ENCODE data around the gene HSPB1. TPM values are rescaled to one million over a fixed set of nuclear protein-coding genes. Genes with fewer than 3 reads are reported as not detected.

HSPB1 gene
- total and polyA plus RNA-seq, 2 of the 13 experiments (the other 11 are each of a cell fraction or from before 2014, with no cell fraction given) = 21.0 to 38.6 TPM

DNA sequence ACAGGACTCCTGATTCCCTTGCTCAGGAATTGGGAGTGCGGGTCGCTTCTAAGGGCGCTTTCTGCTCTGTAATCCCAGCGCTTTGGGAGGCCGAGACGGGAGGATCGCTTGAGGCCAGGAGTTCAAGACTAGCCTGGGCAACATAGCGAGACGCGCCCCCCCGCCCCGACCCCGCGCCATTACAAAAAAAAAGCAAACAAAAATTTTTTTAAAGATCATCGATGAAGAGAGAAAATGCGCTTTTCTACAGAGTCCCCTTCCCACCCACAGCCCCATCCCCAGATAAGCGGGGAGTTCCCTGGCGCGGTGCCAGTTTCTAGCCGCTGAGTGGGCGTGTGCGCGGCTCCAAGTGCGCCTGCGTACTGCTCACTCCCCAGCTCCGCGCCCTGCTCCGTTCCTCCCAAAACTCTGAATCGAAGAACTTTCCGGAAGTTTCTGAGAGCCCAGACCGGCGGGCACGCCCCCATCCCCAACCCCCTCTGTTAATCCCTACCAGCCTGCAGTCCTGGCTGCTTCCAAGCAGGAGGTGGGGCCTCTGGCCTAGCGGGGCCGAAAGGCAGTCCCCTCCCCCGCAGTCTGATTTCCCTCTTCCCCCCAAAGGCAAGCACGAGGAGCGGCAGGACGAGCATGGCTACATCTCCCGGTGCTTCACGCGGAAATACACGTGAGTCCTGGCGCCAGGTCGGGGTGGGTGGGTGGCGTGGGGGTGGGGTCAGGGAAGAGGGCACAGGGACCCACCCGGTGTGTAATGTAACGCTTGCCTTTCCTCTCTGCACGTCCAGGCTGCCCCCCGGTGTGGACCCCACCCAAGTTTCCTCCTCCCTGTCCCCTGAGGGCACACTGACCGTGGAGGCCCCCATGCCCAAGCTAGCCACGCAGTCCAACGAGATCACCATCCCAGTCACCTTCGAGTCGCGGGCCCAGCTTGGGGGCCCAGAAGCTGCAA is 1.0 kb downstream of the HSPB1 start (continued):
- TF ChIP-seq, protein P1, sequence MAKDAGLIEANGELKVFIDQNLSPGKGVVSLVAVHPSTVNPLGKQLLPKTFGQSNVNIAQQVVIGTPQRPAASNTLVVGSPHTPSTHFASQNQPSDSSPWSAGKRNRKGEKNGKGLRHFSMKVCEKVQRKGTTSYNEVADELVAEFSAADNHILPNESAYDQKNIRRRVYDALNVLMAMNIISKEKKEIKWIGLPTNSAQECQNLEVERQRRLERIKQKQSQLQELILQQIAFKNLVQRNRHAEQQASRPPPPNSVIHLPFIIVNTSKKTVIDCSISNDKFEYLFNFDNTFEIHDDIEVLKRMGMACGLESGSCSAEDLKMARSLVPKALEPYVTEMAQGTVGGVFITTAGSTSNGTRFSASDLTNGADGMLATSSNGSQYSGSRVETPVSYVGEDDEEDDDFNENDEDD (CRISPR knock-in tag; IDR thresholded peaks at IDR 0.05; ENCODE audit: borderline replicate concordance) = peak; percentile 76; the same call in 1 of the 2 replicates
- TF ChIP-seq HDAC2 (CRISPR knock-in tag; IDR thresholded peaks at IDR 0.05) = 0 out of 2 replicates have a peak, but pooled peaks have one; percentile 26
- no peak for TF ChIP-seq ZNF567 (CRISPR knock-in tag; IDR thresholded peaks at IDR 0.05; ENCODE audit: borderline replicate concordance)
- TF ChIP-seq CBX1 (IDR thresholded peaks at IDR 0.05; ENCODE audit: low read depth) = no peak
- TF ChIP-seq, protein P2, sequence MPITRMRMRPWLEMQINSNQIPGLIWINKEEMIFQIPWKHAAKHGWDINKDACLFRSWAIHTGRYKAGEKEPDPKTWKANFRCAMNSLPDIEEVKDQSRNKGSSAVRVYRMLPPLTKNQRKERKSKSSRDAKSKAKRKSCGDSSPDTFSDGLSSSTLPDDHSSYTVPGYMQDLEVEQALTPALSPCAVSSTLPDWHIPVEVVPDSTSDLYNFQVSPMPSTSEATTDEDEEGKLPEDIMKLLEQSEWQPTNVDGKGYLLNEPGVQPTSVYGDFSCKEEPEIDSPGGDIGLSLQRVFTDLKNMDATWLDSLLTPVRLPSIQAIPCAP (CRISPR knock-in tag; IDR thresholded peaks at IDR 0.05; ENCODE audit: low read depth) = no peak
- no peak; the same call in 1 of the 2 replicates for TF ChIP-seq HES4 (CRISPR knock-in tag; IDR thresholded peaks at IDR 0.05; ENCODE audit: borderline replicate concordance)
- no peak for TF ChIP-seq KDM5A (IDR thresholded peaks at IDR 0.05; ENCODE audit: borderline replicate concordance, low read length)
- no peak for TF ChIP-seq MAFK (conservative IDR thresholded peaks at IDR 0.05 in 1 of 2, IDR thresholded peaks at IDR 0.05 in 1 of 2; ENCODE audit: low read length in 2 of 2)
- TF ChIP-seq, protein P3, sequence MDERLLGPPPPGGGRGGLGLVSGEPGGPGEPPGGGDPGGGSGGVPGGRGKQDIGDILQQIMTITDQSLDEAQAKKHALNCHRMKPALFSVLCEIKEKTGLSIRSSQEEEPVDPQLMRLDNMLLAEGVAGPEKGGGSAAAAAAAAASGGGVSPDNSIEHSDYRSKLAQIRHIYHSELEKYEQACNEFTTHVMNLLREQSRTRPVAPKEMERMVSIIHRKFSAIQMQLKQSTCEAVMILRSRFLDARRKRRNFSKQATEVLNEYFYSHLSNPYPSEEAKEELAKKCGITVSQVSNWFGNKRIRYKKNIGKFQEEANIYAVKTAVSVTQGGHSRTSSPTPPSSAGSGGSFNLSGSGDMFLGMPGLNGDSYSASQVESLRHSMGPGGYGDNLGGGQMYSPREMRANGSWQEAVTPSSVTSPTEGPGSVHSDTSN (CRISPR knock-in tag; IDR thresholded peaks at IDR 0.05) = no peak
- no peak for TF ChIP-seq ZNF367 (CRISPR knock-in tag; IDR thresholded peaks at IDR 0.05; ENCODE audit: borderline replicate concordance)
- no peak for TF ChIP-seq NRL (CRISPR knock-in tag; IDR thresholded peaks at IDR 0.05; ENCODE audit: borderline replicate concordance)
- TF ChIP-seq SMAD3 (CRISPR knock-in tag; IDR thresholded peaks at IDR 0.05) = peak; percentile 42; the same call in 1 of the 2 replicates
- TF ChIP-seq, protein P4, sequence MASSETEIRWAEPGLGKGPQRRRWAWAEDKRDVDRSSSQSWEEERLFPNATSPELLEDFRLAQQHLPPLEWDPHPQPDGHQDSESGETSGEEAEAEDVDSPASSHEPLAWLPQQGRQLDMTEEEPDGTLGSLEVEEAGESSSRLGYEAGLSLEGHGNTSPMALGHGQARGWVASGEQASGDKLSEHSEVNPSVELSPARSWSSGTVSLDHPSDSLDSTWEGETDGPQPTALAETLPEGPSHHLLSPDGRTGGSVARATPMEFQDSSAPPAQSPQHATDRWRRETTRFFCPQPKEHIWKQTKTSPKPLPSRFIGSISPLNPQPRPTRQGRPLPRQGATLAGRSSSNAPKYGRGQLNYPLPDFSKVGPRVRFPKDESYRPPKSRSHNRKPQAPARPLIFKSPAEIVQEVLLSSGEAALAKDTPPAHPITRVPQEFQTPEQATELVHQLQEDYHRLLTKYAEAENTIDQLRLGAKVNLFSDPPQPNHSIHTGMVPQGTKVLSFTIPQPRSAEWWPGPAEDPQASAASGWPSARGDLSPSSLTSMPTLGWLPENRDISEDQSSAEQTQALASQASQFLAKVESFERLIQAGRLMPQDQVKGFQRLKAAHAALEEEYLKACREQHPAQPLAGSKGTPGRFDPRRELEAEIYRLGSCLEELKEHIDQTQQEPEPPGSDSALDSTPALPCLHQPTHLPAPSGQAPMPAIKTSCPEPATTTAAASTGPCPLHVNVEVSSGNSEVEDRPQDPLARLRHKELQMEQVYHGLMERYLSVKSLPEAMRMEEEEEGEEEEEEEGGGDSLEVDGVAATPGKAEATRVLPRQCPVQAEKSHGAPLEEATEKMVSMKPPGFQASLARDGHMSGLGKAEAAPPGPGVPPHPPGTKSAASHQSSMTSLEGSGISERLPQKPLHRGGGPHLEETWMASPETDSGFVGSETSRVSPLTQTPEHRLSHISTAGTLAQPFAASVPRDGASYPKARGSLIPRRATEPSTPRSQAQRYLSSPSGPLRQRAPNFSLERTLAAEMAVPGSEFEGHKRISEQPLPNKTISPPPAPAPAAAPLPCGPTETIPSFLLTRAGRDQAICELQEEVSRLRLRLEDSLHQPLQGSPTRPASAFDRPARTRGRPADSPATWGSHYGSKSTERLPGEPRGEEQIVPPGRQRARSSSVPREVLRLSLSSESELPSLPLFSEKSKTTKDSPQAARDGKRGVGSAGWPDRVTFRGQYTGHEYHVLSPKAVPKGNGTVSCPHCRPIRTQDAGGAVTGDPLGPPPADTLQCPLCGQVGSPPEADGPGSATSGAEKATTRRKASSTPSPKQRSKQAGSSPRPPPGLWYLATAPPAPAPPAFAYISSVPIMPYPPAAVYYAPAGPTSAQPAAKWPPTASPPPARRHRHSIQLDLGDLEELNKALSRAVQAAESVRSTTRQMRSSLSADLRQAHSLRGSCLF (CRISPR knock-in tag; IDR thresholded peaks at IDR 0.05; ENCODE audit: borderline replicate concordance) = no peak
- TF ChIP-seq, protein P5, sequence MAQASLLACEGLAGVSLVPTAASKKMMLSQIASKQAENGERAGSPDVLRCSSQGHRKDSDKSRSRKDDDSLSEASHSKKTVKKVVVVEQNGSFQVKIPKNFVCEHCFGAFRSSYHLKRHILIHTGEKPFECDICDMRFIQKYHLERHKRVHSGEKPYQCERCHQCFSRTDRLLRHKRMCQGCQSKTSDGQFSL (CRISPR knock-in tag; IDR thresholded peaks at IDR 0.05) = peak; percentile 41; the same call in 1 of the 2 replicates
- peak; percentile 89 for TF ChIP-seq LCORL (IDR thresholded peaks at IDR 0.05)
- TF ChIP-seq LCORL (CRISPR knock-in tag; IDR thresholded peaks at IDR 0.05) = peak; percentile 70; the same call in 1 of the 2 replicates
- TF ChIP-seq THYN1 (CRISPR knock-in tag; IDR thresholded peaks at IDR 0.05; ENCODE audit: borderline replicate concordance, low read depth) = no peak
- TF ChIP-seq ZBTB20 (CRISPR knock-in tag; IDR thresholded peaks at IDR 0.05; ENCODE audit: borderline replicate concordance, low read depth) = 0 out of 2 replicates have a peak, but pooled peaks have one; percentile 21
- no peak for TF ChIP-seq ZNF660 (CRISPR knock-in tag; IDR thresholded peaks at IDR 0.05; ENCODE audit: borderline replicate concordance, low read depth)
- no peak; the same call in 1 of the 2 replicates for TF ChIP-seq ZNF746 (CRISPR knock-in tag; IDR thresholded peaks at IDR 0.05)

All from HepG2 (cell line).